Measurements from ENCODE around the gene RNF214.
A peak's percentile ranks its signal among the peaks of the same experiment; 100 is the strongest.

The RNF214 gene

DNA sequence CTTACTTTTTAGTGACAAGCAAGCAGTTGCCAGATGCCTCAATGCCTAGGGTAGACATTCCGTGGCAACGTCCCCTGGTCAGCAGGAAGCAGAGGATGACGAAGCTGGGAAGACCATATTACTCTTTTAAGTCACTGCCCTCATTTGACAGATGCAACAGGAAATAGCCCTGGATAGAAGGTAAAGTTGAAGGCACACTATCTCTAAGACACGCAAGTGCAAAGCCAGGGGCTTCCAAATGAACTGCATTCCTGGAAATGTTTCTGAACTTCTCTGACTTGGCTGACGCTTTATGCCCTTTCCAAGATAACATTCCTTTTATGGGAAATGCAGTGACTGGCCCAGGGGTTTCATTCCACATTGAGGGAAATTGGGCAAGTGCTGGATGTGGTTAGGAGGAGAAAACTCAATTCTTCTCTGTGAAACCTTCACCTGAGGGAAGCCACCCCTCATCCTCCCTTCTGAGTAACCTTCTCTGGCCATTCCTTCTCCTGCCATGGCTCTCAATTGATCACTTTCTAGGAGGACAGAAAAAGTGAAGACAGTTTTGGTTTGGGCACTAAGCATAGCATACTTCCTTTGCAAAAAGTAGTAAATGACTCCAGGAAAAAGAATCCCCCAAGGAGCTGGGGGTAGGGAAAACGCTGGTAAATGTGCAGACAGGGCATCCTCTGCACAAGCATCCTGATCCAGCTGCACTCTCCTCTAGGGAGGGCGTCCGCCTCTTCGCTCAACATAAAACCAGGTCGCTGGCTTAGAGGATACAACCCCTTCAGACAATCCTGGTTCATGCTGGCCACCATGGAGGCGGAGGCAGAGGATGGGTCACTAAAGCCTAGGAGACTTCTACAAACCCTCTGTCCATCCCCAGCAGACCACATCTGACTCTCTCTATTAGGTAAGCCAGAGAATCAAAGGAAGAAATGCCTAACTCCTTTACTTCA lies 15.1 kb upstream of the RNF214 start:
- DNase-seq = no peak

DNA sequence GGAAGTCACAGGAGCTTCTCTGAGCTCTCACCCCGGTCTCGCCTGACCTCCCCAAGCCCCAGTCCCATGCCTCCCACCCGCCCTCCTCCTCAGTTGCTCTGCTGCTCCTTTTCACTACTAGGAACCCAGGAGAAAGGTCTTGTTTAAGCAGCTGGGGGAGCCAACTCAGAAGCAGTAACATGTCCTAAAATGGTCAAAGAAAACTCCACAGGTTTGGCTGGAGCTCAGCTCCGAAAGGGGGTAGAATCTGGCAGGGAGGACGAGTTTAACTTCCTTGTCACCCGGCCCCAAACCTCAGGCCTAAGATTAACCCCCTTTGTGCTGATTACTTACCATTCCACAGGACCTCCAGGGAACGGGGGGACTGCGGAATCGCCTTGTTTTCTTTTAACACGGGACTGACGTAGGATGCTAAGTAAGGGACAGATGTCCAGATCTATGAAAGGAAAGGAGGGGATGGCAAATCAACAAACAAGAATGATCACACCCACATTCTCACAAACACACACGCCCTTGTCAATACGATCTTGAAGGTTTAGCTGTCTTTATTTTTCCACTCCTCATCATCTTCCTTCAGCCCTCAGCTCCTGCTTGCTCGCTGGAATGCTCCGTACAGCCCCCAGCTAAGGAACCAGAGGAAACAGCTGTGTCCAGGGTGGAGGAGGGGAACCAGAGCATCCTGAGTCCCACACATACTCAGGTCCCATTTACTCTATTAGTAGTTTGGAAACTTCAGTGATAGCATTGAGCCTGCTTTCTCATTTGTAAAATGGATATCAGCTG lies 14.1 kb upstream of the RNF214 start:
- DNase-seq = no peak

DNA sequence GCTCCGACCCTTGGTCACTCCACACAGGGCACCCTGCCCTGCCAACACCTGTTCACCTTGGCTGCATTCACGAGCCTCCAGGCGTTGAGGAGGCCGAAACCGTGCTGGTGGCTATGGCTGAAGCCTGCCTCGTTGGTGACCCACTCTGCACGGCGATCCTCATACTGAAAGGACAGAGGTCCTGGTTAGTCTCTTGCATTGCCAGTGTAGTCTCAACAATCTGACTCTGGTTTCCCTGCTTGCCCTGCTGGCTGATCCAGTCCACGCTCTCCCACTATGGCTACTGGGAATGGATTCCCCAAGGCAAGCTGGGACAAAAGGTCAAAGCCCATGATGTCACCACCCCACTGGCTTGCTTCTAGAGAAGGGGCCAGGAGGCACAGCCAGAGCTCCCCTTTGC lies 13.5 kb upstream of the RNF214 start:
- no peak for DNase-seq

DNA sequence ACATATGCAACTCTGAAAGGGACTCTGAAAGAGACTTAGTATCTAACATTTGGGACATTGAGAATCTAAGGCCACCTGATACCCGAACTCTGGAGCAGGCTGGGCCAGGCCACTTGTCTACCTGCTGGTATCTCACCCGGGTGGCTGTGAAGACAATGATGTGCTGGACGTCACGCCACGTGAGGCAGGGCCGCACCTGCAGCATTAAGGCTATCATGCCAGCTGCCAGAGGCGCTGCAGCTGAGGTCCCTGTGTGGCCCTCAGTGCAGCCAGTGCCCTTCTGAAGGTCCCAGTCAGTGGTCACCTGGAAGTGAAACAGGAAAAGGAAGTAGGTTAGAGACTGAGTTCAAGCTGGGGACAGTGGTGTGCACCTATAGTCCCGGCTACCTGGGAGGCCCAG lies 13.0 kb upstream of the RNF214 start:
- DNase-seq = no peak

- DNase-seq = peak; percentile 75
Measured at GRCh38 chr11:117219995-117220394, 12.5 kb upstream of the RNF214 start.

GRCh38 chr11:117220568-117220967 lies 11.9 kb upstream of the RNF214 start:
- DNase-seq = no peak

GRCh38 chr11:117220999-117221774 lies 11.3 kb upstream of the RNF214 start:
- no peak for DNase-seq

DNA sequence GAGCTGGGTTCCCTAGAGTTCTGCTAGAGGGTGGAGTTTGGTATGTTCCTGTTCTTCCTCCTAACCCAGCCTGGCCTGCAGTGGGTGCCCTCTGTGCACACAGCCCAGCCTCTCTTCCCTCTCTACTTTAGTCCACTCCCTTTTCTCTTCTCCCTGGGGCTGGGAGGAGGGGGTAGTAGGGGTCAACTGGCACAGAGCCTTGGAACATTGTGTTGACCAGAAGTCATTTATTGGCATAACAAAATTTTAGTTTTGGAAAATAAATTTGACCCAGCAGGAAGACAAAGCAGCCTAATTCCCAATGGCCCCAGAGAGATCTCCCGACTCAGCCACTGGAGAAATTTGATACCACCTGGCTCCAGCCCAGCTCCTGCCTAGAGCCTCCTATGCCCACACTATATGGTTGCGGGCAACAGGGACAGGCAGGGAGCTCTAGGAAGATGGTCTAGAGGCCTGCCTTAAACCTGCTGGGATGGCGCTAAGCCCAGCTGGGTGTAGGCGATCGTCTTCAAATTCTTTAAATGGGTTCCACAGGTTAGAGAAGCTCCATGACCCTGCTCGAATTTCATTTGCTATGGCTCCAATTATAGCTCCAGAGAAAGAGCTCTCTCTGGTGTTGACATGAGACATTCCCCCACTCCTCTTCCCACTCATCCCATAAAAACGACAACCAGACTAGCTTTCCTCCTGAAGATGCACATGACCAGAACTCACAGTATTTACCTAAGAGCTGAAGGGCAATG lies 10.5 kb upstream of the RNF214 start:
- peak; percentile 51 for DNase-seq

DNA sequence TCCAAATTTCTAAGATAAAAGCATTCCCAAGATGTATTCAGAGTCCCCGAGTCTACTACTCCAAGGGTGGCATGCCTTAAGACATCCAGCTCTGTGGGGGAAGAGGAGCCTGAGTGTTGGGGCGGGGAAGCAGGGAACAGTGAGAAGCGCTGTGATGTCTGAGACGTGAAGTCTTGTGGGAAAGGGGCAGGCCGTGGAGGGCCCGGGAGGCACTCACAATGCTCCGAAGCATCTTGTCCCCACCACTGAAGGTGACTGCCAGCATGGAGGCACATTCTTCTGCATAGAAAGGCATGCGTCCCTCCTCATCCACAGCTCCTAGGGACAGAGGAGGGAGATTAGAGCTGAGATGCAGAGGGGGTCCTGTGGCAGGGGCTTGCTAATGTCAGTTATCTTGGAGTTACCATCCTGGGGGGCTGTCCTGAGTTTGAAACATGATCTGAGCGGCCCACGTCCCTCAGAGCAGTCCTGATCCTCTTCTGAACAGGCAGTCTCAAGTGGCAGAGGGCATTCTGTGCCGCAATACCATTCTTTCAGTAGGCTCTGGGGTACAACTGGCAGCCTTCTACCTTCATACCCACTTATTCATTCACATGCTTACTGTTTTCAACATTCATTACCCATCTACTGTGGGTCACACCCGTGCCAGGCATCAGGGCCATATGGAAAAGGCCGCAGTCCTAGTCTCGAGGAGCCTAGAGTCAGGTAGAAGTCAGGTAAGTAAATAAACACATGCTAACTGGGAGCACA lies 9.3 kb upstream of the RNF214 start:
- no peak for DNase-seq

GRCh38 chr11:117223741-117224689 lies 8.5 kb upstream of the RNF214 start:
- peak; percentile 84 for DNase-seq

GRCh38 chr11:117225553-117226170 lies 6.8 kb upstream of the RNF214 start:
- DNase-seq = no peak

DNA sequence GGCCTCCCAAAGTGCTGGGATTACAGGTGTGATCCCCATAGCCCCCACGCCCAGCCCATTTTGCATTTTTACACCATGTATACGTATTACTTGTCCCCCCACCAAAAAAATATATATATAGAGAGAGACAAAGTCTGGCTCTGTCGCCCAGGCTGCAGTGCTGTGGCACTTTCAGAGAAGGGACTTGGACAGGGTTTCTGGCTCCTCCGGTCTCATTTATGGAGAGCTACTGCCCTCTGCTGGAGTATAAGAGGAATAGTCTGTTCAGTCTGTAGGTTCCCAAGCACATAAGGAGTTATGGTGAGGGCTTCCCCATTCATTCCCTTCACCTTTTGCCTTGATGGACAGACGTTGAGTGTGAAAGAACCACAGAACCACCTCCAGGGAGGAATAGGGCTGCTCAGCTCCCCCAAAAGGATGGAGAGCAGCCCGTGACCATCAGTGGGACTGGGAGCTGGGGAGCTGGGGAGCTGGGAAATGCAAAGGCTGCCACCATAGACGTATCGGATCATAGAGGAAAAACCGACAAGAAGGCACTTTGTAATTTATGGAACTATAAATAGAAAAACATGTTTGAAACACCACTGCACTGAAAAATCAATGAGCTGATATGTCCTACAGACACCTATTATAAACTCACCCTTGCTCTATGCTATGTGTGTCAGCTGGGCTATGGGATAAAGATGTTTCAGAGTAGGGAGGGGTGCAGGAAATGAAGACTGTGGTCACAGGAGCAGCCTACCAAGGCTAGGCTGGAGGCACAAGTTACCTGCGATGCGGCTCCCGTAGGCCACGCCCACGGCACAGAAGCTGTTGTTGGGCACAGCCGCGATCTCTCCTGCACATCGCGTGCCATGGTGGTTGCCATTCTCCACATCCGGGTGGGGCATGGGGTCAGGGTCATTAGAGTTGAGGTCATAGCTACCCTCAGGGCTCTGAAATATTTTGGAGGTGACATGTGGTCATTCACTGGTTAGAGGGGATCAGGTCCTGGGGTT lies 5.8 kb upstream of the RNF214 start:
- peak; percentile 95 for DNase-seq

DNA sequence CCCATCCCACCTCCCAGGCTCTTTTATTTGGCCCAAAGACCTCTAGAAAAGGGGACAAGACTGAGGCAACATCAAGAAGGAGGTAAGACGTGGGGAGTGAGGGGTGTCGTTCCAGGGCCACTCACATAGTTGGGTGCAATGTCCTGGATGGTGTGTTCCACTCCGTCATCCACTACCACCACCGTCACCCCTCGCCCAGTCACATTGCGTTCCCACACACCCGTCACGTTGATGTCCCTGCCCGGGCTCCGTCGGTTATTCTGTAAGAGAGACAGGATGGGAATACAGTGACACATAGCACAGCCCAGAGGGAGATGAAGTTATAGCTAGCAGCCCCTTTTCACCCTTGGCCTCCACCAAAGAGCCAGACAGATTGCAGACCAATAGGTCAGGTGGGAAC lies 4.4 kb upstream of the RNF214 start:
- no peak for DNase-seq

DNA sequence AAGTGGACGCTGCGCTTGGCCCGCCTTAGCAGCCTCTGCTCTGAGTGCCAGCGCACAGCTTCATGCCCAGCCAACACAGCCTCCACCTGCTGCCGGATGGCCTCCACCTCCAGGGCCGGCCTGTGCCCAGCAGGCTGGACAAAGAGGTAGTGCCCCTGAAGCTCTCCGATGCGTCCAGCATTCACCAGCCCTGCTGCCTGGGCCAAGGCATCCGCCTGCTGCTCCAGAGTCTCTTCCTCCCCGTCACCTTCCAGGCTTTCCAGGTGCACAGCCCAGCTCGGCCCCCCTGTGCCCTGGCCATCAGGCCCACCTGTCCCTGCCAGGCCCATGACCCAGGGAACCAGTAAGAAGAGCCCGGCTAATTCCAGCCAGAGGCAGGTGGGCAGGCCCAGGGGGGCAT lies 3.1 kb upstream of the RNF214 start:
- no peak for DNase-seq

GRCh38 chr11:117229931-117230285 lies 2.6 kb upstream of the RNF214 start:
- no peak for DNase-seq

DNA sequence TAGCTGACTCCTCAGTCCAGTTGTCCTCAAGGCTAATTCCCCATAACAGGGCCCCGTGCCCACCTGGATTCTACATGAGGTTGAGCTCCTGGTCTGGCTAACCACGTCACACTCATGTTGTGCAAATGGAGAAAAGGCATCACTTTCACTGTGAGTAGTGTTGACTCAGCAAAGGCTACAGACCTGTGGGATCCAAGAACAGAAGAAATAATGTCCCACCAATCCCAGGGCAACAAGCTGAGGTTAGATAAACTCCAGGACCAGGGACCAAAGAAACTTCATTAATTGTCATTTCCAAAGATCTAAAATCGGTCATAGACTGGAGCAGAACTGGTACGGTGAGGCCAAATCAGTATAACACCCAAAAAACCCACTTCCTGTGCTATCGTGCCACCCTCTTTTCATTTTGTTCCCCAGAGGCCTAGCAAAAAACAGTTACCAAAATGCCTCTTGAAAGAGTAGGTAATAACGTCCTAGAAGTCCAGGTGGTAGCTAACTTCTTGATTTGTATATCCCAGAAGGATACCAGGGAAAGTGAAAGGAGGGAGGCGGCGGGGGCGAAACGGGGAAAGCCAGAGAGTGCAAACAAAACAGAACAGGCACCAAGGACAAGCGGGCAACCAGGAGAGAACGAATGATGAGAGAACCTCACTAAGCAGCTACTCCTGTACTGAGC lies 2.0 kb upstream of the RNF214 start:
- no peak for DNase-seq

DNA sequence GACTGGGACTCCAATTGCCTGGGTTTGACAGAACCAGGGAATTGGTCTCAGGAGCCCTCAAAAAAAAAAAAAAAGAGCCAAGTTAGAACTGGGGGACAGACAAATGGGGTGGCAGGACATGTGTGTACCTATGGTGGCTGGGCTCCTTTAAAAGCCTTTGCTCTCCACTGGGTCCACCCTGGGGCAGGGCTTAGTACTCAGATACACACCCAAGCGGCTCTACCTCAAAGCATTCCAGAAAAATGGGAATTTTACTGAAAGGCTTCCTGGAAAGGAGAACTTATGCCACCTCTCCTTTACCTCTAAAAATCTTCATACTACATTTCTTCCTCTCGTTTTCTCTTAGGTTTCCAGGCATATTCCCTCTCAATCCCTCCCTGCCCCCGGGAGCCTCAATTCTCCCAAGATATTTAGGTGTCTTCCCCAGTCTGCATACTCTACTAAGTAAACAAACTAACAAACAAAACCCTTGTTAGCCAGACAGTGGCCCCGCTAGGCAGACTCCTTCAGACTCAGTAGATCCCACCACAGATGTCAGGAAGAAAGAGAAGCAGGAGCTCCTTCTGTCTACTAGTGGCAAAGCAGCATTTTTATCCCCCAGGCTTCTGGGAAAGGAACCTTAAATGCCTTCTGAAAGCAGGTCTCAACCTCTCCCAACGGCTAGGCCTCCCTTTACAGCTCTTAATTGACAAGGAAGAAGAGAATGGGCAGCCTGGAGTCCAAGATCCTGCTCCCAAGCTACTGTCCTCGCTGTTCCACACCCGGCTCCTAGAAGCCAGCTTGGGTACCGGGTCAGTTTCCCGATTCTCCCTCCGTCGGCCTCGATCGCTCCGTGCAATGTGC lies 1.3 kb upstream of the RNF214 start:
- DNase-seq = peak; percentile 24

GRCh38 chr11:117231842-117232091 lies 704 bp upstream of the RNF214 start, which contains the start of gene PCSK7:
Gene PCSK7 (minus strand): TSS chr11:117232073. CDS start chr11:117229844, 2,229 bp downstream.
- no peak for DNase-seq

All from hematopoietic multipotent progenitor cell treated with erythropoietin and hydrocortisone succinate and interleukin-3 and kit ligand, for 6 days (in vitro differentiated cells).